Epidermal melanocyte (primary cell): Measurements from ENCODE around the gene SUFU.

Experiments used
- DNase-seq: peaks from one replicate; pipeline ENCODE4 v3.0.0; 2011; ENCODE audit warnings: low spot score; ENCODE audit not compliant: insufficient read length

The SUFU gene

GRCh38 chr10:102617041-102617440 lies 113.3 kb downstream of the SUFU start:
- no peak for DNase-seq

GRCh38 chr10:102617816-102618215 lies 114.0 kb downstream of the SUFU start:
- no peak for DNase-seq

GRCh38 chr10:102619281-102619981 lies 115.7 kb downstream of the SUFU start:
- no peak for DNase-seq

- no peak for DNase-seq
Observed at GRCh38 chr10:102620138-102620590, 116.4 kb downstream of the SUFU start.

- DNase-seq: no peak
Observed at GRCh38 chr10:102620591-102621442, 117.0 kb downstream of the SUFU start.

GRCh38 chr10:102621443-102622325 lies 117.9 kb downstream of the SUFU start:
- DNase-seq: no peak

GRCh38 chr10:102624094-102624493 lies 120.3 kb downstream of the SUFU start:
- no peak for DNase-seq

- DNase-seq: no peak
Observed at GRCh38 chr10:102624751-102625645, 121.2 kb downstream of the SUFU start.

- DNase-seq: no peak
Observed at GRCh38 chr10:102626026-102626685, 122.4 kb downstream of the SUFU start.

- no peak for DNase-seq
Observed at GRCh38 chr10:102627291-102627735, 123.5 kb downstream of the SUFU start.

GRCh38 chr10:102627736-102628293 lies 124.0 kb downstream of the SUFU start:
- DNase-seq: no peak

- no peak for DNase-seq
Observed at GRCh38 chr10:102628451-102628911, 124.7 kb downstream of the SUFU start.

- DNase-seq: no peak
Observed at GRCh38 chr10:102629661-102630614, 126.2 kb downstream of the SUFU start.

- DNase-seq: peak; percentile 77
Observed at GRCh38 chr10:102630663-102631062, 126.9 kb downstream of the SUFU start.

GRCh38 chr10:102631525-102632393 lies 128.0 kb downstream of the SUFU start:
- no peak for DNase-seq

GRCh38 chr10:102632394-102633111 lies 128.8 kb downstream of the SUFU start:
- DNase-seq: no peak

GRCh38 chr10:102633287-102633686 lies 129.5 kb downstream of the SUFU start:
- no peak for DNase-seq
